OCI-LY7 (cell line): ENCODE data around the gene ASIC2.

Experiments used
- CTCF ChIP-seq: fragments of 200-600 bp; sonication (generic); conservative IDR thresholded peaks from 2 replicates; pipeline ENCODE4 v1.5.1; 2014; ENCODE audit warnings: mild to moderate bottlenecking, antibody characterized with exemption, low read length, moderate library complexity, mixed read lengths
- EZH2phosphoT487 ChIP-seq: fragments of 200-600 bp; sonication (generic); IDR thresholded peaks from 2 replicates; pipeline ENCODE4 v1.6.1; 2018; ENCODE audit warnings: low read depth, borderline replicate concordance, mild to moderate bottlenecking, mixed run types, antibody characterized with exemption, low read length, moderate library complexity, mixed read lengths

GRCh38 chr17:33046361-33047255 lies 246.5 kb downstream of the ASIC2 start:
- no peak for TF ChIP-seq CTCF
- no peak for TF ChIP-seq EZH2phosphoT487
